ENCODE measurements around the gene MED13. TPM values are rescaled to one million over a fixed set of nuclear protein-coding genes. Genes with fewer than 3 reads are reported as not detected.

Gene MED13
- total RNA-seq, 1 experiment from 2014 or later, result 96.0 TPM

DNA sequence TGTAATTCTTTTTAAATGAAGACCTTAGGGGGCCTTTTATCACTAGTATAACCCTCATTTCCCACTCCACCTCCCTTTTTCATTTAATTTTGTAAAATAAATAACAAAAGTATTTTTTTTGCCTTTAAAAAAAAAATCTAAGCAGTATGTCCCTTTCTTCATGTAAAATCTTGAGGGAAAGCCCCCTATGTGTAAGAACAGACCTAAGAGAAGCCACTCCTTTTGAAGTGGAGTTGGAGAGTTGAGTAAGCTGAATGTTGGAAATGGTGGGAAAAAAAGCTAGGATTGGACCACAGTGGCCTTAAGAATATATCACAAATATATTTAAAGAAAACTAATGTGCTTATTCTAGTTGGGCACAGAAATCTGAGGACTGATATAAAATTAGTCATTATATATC, 92.8 kb downstream of the MED13 start:
- ChIA-PET CTCF (interaction anchor here (0.8 kb wide), 1 partner anchor 137 kb away, joined by 4 read pairs; no protein-coding TSS in a partner anchor), RAD21 (ENCODE audit: low non-redundant PET in 1 of 2, low total read pairs in 2 of 2, uncharacterized antibody in 2 of 2, unreplicated experiment in 2 of 2) (no interaction called here), POLR2A (no interaction called here)
- no peak overlapping the region for H3K4me3 ChIP-seq (replicated peaks in 1 of 2; ENCODE audit: low read depth in 1 of 2, low read length in 2 of 2)
- H3K4me1 ChIP-seq (ENCODE audit: control insufficient read depth in 1 of 2, insufficient read depth in 2 of 2, low read length in 2 of 2), result no peaks in the 10 kb centered on the region
- H3K9me3 ChIP-seq (ENCODE audit: control insufficient read depth in 1 of 2, insufficient read depth in 1 of 2, low read depth in 1 of 2, low read length in 2 of 2), result no peaks in the 10 kb centered on the region
- H3K9ac ChIP-seq (ENCODE audit: low read length), result no peak overlapping the region
- H3K9me2 ChIP-seq (ENCODE audit: insufficient read depth), result no peaks in the 10 kb centered on the region
- BruUV-seq (replicated peaks), result no TSS peak
- no peak for ATAC-seq
- H4K20me1 ChIP-seq (ENCODE audit: insufficient read depth), result no peaks in the 10 kb centered on the region; the same call in 1 of the 2 replicates
- no peaks in the 10 kb centered on the region for H3K27me3 ChIP-seq (ENCODE audit: insufficient read depth, low read length)
- H2AFZ ChIP-seq (ENCODE audit: low read depth, low read length, poor library complexity, severe bottlenecking), result no peak overlapping the region
- intact Hi-C loops (cut with micrococcal nuclease), result no loop called here
- no peak overlapping the region for H3K27ac ChIP-seq (ENCODE audit: low read depth, low read length)
- no peak for DNase-seq (ENCODE audit: low read depth, low spot score)
- H3K36me3 ChIP-seq (ENCODE audit: control insufficient read depth in 1 of 2, insufficient read depth in 2 of 2, low read length in 2 of 2), result peaks cover 17 to 36% of the 10 kb centered on the region in 2 experiments
- no peak overlapping the region for H3K4me2 ChIP-seq (ENCODE audit: low read length)
- TF ChIP-seq CEBPB (IDR thresholded peaks at IDR 0.05; ENCODE audit: low read depth) (no peak), EZH2 (IDR thresholded peaks at IDR 0.05) (no peak), TCF7L2 (IDR thresholded peaks at IDR 0.05; ENCODE audit: borderline replicate concordance, extremely low read depth, insufficient read depth, insufficient read length) (no peak), SP1 (IDR thresholded peaks at IDR 0.05; ENCODE audit: low read depth) (no peak), POLR2A (IDR thresholded peaks at IDR 0.05; ENCODE audit: borderline replicate concordance, extremely low read depth, insufficient read depth, insufficient read length) (no peak), YY1 (IDR thresholded peaks at IDR 0.05; ENCODE audit: extremely low read depth, insufficient replicate concordance, low read depth, low read length) (no peak)
- TF ChIP-seq, protein P1, sequence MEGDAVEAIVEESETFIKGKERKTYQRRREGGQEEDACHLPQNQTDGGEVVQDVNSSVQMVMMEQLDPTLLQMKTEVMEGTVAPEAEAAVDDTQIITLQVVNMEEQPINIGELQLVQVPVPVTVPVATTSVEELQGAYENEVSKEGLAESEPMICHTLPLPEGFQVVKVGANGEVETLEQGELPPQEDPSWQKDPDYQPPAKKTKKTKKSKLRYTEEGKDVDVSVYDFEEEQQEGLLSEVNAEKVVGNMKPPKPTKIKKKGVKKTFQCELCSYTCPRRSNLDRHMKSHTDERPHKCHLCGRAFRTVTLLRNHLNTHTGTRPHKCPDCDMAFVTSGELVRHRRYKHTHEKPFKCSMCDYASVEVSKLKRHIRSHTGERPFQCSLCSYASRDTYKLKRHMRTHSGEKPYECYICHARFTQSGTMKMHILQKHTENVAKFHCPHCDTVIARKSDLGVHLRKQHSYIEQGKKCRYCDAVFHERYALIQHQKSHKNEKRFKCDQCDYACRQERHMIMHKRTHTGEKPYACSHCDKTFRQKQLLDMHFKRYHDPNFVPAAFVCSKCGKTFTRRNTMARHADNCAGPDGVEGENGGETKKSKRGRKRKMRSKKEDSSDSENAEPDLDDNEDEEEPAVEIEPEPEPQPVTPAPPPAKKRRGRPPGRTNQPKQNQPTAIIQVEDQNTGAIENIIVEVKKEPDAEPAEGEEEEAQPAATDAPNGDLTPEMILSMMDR (IDR thresholded peaks at IDR 0.05 in 2 of 3, conservative IDR thresholded peaks at IDR 0.05 in 1 of 3; ENCODE audit: borderline replicate concordance in 1 of 3, insufficient read depth in 1 of 3, low read depth in 2 of 3, low read length in 2 of 3), result no peak
- TF ChIP-seq, protein P2, sequence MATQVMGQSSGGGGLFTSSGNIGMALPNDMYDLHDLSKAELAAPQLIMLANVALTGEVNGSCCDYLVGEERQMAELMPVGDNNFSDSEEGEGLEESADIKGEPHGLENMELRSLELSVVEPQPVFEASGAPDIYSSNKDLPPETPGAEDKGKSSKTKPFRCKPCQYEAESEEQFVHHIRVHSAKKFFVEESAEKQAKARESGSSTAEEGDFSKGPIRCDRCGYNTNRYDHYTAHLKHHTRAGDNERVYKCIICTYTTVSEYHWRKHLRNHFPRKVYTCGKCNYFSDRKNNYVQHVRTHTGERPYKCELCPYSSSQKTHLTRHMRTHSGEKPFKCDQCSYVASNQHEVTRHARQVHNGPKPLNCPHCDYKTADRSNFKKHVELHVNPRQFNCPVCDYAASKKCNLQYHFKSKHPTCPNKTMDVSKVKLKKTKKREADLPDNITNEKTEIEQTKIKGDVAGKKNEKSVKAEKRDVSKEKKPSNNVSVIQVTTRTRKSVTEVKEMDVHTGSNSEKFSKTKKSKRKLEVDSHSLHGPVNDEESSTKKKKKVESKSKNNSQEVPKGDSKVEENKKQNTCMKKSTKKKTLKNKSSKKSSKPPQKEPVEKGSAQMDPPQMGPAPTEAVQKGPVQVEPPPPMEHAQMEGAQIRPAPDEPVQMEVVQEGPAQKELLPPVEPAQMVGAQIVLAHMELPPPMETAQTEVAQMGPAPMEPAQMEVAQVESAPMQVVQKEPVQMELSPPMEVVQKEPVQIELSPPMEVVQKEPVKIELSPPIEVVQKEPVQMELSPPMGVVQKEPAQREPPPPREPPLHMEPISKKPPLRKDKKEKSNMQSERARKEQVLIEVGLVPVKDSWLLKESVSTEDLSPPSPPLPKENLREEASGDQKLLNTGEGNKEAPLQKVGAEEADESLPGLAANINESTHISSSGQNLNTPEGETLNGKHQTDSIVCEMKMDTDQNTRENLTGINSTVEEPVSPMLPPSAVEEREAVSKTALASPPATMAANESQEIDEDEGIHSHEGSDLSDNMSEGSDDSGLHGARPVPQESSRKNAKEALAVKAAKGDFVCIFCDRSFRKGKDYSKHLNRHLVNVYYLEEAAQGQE (IDR thresholded peaks at IDR 0.05; ENCODE audit: low read depth), result no peak
- peaks cover 59% of the 10 kb centered on the region for H3K79me2 ChIP-seq (ENCODE audit: insufficient read depth, low read length)

Data from HCT116 (cell line).